GM18498 (cell line): ENCODE results near the gene TMEM131L.
"Not testable (repeated sequence)": the region's sequence is repeated elsewhere in the genome, so short reads cannot be mapped to it uniquely, and the experiment has no call there.

ENCODE experiments used
- ATAC-seq: cut with Tn5 transposase; IDR thresholded peaks from one replicate; pipeline ENCODE4 v1.9.1; 2021; ENCODE audit warnings: mild to moderate bottlenecking, moderate library complexity; ENCODE audit not compliant: unreplicated experiment

TMEM131L gene

GRCh38 chr4:153639833-153640802 is 174.0 kb downstream of the TMEM131L start:
- no peak for ATAC-seq

DNA sequence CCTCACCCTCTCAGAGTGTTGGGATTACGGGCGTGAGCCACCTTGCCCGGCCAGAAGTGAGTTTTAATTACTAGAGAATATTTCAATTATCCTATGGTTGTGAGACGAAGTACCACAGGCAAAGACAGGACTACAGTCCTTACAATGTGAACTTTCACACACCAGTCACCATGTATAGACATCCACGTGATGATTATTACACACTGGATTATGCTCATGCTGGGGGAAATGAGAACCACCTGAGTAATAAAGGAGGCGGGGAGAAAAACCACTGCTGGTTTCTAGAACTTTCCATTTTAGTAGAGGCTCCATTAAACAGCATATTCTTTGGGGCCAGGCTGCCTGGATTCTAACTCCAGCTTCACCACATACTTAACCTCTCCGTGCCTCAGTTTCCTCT is 175.4 kb downstream of the TMEM131L start:
- ATAC-seq, result no peak

DNA sequence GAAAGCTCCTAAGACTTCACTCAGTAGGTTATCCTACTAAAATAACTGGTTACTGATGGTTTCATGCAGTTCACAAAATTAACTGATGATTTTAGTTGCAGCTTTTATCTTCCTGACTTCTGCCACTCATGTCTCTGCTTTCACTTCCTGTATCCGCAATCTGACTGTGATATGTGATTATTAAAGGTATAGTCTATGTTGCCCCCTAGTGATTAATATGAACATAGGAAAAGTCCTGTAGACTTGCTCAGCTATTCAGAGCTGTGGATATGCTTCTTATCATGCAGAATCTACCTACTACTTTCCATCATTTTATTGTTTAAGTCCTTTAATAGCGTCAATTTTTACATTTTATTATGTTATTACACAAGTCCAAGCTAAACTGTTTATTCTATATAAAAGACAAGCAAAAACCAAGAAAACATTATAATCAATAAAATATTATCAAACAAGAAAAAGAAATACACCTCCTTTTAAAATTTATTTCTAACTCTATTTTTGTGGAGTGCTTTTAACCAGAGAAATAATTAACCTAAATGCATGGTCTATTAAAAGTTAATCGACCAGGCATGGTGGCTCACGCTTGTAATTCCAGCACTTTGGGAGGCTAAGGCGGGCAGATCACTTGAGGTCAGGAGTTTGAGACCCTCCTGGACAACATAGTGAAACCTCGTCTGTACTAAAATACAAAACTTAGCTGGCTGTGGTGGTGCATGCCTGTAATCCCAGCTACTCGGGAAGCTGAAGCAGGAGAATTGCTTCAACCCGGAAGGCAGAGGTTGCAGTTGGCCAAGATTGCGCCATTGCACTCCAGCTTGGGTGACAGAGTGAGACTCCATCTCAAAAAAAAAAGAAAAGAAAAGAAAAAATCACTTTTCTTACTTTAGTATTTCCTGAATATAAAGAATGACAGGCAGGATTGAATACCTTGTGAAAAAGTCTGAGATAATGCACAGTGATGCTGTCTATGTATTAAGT is 177.5 kb downstream of the TMEM131L start:
- peak; percentile 85 for ATAC-seq

- ATAC-seq, result no peak
These were observed 179.0 kb downstream of the TMEM131L start for GRCh38 chr4:153645183-153645582.

GRCh38 chr4:153646261-153646660 is 180.1 kb downstream of the TMEM131L start:
- no peak for ATAC-seq

DNA sequence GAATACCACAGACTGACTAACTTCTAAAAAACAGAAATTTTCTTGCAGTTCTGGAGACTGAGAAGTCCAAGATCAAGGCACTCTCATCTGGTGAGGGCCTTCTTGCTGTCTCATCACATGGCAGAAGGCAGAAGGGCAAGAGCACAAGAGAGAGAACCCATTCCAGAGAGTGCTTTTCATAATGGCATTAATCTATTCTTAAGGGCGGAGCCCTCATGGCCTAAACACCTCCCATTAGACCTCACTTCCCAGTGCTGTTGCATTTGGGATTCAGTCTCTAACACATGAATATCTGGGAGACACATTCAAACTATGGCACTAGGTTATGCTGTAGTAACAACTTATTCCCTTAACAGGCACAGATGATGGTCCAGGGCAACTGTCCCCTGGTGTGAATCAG is 180.8 kb downstream of the TMEM131L start:
- ATAC-seq, result no peak

DNA sequence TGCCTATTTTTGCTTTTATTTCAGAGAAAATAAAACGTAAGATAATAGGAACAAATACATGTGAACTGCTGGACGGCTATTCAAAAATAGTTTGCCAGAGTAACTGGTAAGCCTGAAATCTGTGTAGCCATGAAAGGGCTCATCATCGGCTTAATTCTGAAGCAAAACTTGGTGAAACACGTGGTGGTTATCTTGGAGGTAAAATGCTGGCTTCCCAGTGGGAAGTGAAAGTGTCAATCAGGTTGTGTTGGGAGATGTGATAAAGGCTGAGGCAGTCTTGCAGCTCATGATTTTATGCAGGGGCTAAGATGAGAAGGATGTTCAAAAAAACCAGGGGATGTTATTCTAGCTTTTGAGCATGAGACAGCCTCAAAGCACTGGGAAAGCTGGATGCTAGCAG is 181.8 kb downstream of the TMEM131L start:
- no peak for ATAC-seq

- ATAC-seq, result no peak
These were observed 183.4 kb downstream of the TMEM131L start for GRCh38 chr4:153649572-153649991.

DNA sequence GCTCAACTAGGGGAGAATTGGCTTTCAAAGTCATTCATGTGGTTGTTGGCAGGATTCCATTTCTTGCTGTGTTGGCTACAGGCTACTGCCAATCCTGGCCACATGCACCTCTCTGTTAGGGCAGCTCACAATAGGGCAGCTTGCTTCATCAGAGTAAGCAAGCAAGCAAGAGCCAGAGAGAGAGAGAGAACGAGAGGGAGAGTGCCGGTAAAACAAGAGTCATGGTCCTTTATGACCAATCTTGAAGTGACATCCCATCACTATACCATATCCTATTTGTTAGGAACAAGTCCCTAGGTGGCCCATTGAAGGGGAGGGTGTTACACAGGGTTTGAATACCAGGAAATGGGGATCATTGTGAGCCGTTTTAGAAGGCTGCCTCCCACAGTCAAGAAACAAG is 185.0 kb downstream of the TMEM131L start:
- no peak for ATAC-seq

- ATAC-seq, result no peak
These were observed 185.4 kb downstream of the TMEM131L start for GRCh38 chr4:153651587-153651986.

GRCh38 chr4:153652051-153652784 is 186.1 kb downstream of the TMEM131L start:
- ATAC-seq, result no peak

- ATAC-seq, result no peak
These were observed 188.9 kb downstream of the TMEM131L start for GRCh38 chr4:153655002-153655541.

DNA sequence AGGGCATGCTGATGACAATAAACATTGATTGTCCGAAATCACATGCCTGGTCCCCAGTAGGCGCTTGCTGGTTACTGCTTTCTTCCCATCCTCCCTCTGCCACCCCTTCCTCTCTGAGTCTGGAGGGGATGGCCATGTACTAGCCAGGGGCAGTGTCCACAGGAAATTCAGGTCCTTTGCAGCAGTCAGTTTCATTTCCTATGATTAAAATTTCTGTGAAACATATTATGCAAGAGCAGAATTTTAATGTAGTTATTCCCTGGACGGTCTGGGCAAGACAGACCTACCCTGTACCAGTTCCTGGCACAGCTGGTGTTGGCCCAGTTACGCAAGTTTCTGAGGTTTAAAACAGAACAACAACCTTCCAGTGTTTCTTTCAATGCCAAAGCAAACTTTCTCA is 189.8 kb downstream of the TMEM131L start:
- no peak for ATAC-seq

- ATAC-seq, result no peak
These were observed 195.2 kb downstream of the TMEM131L start for GRCh38 chr4:153661215-153661822.

DNA sequence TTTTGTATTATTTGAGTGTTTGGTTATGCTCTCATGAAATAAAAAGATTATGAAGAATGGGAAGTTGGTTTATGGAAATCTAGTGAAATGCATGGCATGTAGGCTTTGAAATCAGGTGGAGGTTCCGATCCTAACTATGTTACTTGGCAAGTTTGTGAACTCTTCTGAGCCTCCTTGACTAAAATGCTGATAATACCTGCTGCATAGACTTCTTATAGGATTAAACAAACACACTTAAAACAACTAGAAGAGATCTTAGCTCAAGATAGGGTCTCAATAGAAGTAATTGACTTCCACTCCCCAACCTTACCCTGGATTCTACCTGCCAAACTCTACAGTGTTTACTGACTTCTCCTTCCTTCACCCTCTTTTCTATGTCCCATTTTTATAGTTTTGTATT is 195.7 kb downstream of the TMEM131L start:
- ATAC-seq, result no peak

- no peak for ATAC-seq
These were observed 197.5 kb downstream of the TMEM131L start for GRCh38 chr4:153663667-153664066.

DNA sequence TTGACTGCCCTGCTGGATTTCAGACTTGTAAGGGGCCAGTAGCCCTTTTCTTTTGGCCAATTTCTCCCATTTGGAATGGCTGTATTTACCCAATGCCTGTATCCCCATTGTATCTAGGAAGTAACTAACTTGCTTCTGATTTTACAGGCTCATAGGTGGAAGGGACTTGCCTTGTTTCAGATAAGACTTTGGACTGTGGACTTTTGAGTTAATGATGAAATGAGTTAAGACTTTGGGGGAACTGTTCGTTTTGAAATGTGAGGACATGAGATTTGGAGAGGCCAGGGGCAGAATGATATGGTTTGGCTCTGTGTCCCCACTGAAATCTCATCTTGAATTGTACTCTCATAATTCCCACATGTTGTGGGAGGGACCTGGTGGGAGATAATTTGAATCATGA is 200.3 kb downstream of the TMEM131L start:
- not testable (repeated sequence) for ATAC-seq

DNA sequence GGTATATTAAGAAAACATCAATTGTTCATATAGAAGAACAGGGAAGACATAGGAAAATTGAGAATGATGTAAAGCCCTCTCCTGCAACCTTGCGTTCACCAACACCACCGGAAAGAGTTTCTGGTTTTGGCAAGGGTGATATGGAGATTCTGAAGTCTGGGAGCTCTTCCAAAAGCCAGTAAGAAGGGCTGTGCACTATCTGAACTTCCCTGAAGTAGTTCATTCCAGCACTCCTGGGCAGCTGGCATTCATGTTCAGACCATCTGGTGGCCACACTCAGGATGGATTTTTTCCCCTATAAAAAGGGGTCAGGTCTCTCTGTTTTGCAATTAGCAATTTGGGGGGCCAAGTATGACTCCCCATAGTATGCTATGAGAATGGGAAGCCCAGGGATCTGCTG is 202.5 kb downstream of the TMEM131L start:
- no peak for ATAC-seq

- ATAC-seq, result no peak
These were observed 203.7 kb downstream of the TMEM131L start for GRCh38 chr4:153669838-153670237.

GRCh38 chr4:153676486-153676885 is 210.3 kb downstream of the TMEM131L start:
- no peak for ATAC-seq
